CMK (cell line): ENCODE measurements around the gene RGL2.

ENCODE experiments used
- DNase-seq: peaks from one replicate; pipeline ENCODE4 v3.0.0-alpha.2; 2010; ENCODE audit warnings: low read depth

The RGL2 gene

GRCh38 chr6:33316603-33317418 lies 18.1 kb upstream of the RGL2 start:
- DNase-seq, result no peak

GRCh38 chr6:33315793-33316602 lies 17.3 kb upstream of the RGL2 start:
- DNase-seq, result no peak

DNA sequence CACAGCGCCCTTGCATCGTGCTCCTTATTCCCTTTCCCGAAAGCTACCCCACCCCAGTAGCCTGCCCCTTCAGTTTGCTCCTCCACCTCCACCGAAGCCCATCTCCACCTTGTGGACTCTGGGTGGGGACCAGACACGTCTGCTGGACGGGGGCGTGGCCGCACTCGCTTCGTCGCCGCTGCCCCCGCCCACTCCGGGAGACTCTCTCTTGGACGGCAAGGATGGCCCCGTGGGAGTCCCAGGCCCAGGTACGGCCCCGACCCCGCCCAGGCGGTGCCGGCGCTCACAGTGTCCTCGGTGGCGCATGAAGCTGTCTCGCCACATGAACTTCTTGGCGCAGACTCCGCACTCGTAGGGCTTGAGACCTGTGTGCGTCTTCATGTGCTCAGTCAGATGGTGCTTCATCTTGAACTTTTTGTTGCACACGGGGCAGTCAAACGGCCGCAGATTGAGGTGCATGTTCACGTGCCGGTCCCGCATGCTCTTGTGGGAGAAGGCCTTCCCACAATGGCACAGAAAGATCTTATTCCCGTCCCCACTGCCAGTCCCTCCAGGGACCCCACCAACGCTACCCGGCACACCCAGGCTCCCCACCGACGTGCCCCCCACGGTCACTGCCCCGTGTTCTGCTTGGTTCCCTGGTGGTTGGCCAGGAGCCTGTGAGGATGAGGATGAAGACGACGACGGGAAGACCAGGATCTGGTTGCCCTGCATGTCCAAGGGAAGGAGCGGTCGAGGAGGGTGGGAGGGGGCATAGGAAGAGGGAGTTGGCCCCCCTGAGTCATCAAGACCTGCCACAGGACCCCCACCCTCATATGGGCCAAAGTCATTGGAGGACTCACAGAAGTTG lies 16.4 kb upstream of the RGL2 start:
- DNase-seq, result no peak

DNA sequence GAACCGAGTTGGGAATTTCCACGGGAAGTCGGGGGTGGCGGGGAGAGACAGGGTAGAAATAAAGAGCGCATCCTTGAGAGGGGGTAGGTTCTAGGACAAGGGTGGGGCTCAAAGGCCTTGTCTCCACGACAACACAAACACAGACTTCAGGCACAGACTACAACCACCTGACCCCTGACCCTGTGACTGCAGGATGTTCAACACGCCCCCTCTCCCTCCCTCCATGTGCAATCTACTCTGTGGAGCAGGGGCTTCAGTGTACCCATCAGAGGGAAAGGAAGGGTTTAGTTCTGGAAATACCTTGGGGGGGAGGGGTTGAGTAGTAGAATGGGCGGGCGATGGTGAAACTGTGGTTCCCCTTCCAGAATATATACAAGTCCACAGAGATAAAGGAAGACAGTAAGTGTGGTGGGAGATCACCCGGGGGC lies 15.8 kb upstream of the RGL2 start:
- DNase-seq, result no peak

DNA sequence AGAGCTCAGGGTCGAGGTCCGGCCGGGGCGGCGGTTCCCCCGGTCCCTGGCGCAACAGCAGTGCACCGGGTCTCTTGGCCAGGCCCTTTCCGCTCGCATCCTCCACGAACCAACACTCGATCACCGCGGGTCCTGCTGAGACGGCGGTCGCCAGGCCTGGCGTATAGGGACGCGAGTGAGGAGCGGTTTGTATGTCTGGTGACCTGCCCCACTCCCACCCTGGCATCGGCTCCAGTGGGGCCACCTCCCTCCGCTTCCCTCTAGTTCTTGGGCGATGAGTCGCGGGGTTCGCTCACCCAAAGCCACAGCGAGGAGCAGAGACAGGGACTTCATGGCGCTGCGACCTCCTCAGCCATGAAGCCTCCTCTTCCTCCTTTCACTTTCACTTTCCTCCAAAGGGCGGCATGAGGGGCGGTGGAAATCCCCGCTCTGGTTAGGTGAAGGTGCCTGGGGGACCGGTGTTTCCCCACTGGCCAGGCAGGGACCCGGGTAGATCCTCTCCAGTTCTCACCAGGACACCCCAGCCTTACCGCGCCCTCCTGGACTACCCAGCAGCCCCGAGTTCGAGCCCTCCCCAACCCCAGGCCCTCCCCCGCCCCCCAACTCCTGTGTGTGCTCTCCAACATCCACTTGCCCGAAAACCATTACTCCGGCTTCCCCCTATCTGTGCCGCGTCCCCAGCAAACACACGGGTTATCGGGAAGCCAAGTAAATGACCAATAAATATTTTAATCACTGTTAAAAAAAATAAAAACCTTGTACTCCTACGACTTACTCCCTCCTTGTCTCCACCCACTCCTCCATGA lies 15.2 kb upstream of the RGL2 start, which contains the start of gene TAPBP:
Gene TAPBP, minus strand, starts transcription at position 370 of the 806 bp plus-strand sequence. Its CDS starts 37 bp downstream, at position 333.
- DNase-seq, result no peak

GRCh38 chr6:33313105-33313708 lies 14.5 kb upstream of the RGL2 start:
- DNase-seq, result no peak

DNA sequence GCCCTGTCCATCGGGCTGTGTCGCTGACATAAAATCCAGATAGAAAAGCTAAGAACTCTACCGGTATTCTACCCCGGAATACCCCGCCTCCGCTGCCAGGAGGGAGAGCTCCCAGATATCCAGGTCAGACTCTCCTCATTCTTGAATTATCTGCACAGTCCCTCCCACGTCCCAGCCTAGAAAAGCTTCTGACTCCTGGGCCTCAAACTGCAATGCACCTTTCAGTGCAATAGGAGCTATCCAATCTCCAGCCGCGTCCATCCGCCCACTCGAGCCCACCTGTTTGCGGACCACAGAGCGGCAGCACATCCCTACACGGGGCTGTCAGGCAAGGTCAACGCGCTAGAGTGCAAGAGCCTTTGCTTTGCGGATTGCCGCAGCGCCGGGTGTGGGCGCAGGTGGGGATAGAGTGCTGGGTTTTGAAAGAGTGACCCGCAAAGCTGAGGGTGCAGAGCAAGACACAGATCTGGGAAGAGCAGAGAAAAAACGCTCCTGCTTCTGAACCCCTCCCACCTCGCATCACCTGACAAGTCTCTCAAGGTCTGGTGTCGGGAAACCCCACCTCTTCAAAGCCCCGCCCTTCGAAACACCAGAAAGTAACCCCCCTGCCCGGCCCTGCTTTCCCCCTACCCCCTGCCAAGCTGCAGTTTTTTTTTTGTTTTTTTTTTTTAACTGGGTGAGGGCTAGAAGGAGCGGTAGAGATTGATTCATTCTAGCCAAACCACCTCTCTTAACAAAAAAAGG lies 13.8 kb upstream of the RGL2 start:
- no peak for DNase-seq

DNA sequence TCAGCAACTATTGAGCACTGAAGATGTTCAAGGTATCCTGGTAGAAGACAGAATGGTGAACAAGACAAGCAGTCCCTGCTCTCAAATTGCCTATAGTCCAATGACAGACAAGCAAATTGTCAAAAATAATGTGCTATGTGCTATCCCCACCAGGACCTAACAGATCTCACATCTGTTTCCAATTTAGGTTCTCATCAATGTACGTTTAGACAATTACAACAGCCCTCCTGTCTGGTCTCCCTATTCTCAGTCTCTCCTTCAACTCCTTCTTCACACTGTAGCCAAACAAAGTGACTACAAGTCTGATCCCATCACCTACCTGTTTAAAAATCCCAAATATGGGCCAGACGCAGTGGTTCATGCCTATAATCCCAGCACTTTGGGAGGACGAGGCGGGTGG lies 7.6 kb upstream of the RGL2 start:
- DNase-seq, result no peak

DNA sequence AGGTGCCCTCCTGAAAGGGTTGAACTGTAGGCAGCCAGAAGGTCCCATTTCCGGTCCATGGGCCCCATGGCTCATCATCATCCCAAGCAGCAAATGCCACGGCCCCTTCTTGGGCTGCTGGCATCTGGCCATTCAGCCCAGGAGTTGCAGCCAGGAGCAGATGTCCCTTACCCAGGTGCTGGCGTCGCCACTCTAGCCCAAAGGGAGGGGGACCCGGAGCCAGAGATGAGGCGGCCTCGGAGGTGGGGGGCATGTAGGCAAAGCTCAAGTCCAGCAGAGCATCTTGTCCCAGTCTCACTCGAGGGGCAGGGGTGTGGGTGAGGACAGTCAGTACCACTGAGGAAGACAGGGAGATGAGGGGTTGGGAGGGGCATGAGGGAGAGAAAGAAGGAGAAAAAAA lies 6.3 kb upstream of the RGL2 start:
- DNase-seq, result no peak

- no peak for DNase-seq
Measured at GRCh38 chr6:33304216-33304615, 5.5 kb upstream of the RGL2 start.

DNA sequence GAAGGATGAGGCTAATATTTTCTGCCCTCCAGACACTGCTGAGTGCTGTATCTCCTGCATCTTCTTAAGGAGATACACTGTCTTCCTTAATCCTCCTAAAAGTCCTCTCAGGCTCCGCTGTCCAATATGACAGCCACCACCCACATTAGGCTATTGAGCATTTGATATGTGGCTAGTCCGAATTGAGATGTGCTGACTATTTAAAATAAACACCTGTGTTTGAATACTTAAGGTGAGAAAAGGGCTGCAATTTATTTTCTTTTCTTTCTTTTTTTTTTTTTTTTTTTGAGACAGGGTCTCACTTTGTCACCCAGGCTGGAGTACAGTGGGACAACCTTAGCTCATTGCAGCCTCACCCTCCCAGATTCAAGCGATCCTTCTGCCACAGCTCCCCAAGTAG lies 3.1 kb upstream of the RGL2 start:
- no peak for DNase-seq

DNA sequence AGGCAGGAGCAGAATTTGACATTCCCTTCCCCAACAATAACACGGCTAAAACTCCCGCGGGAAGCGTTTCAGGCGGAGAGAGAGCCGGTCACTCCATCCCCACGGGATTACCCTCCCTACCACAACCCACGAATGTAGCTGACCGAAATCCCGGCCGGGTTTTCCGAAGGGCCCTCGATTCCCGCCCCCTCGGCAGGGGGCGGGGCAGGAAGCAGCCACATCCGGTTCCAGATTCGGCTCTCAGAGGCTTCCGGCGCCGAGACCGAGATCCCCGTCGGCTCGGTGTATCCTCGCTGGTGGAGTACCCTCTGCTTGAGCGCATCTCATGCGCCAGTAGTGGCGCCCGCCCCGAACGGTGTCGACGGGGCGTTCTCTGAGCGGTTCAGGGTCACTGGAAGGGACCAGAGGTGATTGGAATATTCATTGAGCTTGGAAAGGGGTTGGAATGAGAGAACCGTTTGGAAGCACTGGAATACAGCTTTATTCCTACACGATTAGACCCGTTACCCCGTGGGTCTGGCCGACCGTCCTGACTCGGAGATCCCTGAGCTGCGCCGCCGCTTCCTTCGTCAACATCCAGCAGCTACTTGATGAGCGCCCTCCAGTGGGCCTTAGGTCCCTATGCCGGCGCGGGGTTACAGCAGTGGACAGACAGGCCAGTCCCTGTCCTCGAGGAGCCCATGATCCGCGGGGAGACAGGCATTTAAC lies 649 bp upstream of the RGL2 start:
- no peak for DNase-seq

- DNase-seq, result no peak
Measured at GRCh38 chr6:33297956-33298772, 578 bp downstream of the RGL2 start.

- DNase-seq, result no peak
Measured at GRCh38 chr6:33297406-33297955, 1.3 kb downstream of the RGL2 start.

DNA sequence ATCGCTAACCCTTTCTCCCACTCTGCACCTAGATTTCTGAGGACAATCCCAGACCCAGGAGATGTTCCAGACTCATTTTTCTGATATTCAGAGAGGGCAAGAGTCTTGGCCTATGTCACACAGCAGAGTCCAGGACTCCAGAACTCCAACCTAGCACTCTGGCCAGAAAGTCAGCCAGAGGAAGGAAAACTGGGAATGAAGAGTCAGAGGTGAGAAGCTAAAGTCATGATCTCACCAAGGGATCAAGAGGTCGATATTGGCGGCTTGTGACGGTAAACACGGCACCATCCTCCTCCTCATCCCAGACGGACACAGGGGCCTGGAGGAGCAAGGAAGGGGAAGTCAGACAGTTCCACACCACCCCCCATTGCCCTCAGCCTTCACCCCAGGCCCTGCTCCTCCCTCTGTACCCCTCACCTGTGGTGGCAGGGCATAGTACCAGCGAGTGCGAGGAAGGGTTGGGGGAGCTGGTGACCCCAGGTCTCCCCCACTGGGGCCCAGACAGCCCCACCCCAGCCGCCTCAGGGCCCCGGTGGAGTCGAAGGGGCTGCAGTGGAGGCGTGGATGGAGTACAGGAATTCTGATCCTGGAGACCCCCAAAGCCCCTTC lies 1.8 kb downstream of the RGL2 start:
- DNase-seq, result no peak

- DNase-seq, result no peak
Measured at GRCh38 chr6:33295621-33296369, 2.9 kb downstream of the RGL2 start.
